Memory B cell (primary cell): ENCODE measurements around the gene ANKH.

Experiments used
- ATAC-seq: fragments of 150-1000 bp; cut with Tn5 transposase; 2 replicates; pipeline ENCODE4 v1.10.0; 2021; ENCODE audit warnings: low read depth, mild to moderate bottlenecking, moderate library complexity
- DNase-seq, 2 donors: peaks; one replicate each; pipeline ENCODE4 v3.0.0; 2022; ENCODE audit warnings: low spot score in 2 of 2
- H3K27ac Mint-ChIP-seq: one replicate; pipeline ENCODE4 v1.8.0; 2022; ENCODE audit warnings: mild to moderate bottlenecking, moderate library complexity, mixed read lengths
- H3K27me3 Mint-ChIP-seq: one replicate; pipeline ENCODE4 v1.8.0; 2022; ENCODE audit warnings: mixed read lengths
- H3K36me3 Mint-ChIP-seq: one replicate; pipeline ENCODE4 v1.8.0; 2022; ENCODE audit warnings: mild to moderate bottlenecking, mixed read lengths
- H3K4me1 Mint-ChIP-seq: one replicate; pipeline ENCODE4 v1.8.0; 2022; ENCODE audit warnings: mixed read lengths
- H3K4me3 Mint-ChIP-seq: one replicate; pipeline ENCODE4 v1.8.0; 2022; ENCODE audit warnings: mild to moderate bottlenecking, moderate library complexity, mixed read lengths
- H3K9me3 Mint-ChIP-seq: one replicate; pipeline ENCODE4 v1.8.0; 2022; ENCODE audit warnings: mixed read lengths

The ANKH gene

GRCh38 chr5:14773588-14773987 lies 98.0 kb downstream of the ANKH start:
- Mint-ChIP-seq H3K27ac (no peak overlapping the region), H3K9me3 (no peaks in the 10 kb centered on the region), H3K36me3 (peaks cover 10% of the 10 kb centered on the region), H3K27me3 (no peaks in the 10 kb centered on the region), H3K4me3 (no peak overlapping the region), H3K4me1 (peaks cover 12% of the 10 kb centered on the region)
- no peak for DNase-seq
- no peak for ATAC-seq

- Mint-ChIP-seq H3K27ac (no peak overlapping the region), H3K9me3 (no peaks in the 10 kb centered on the region), H3K4me1 (peaks cover 14% of the 10 kb centered on the region), H3K27me3 (no peaks in the 10 kb centered on the region), H3K4me3 (no peak overlapping the region), H3K36me3 (peaks cover 8% of the 10 kb centered on the region)
- no peak for DNase-seq
- ATAC-seq, result no peak
Observed at GRCh38 chr5:14771972-14772371, 99.6 kb downstream of the ANKH start.

DNA sequence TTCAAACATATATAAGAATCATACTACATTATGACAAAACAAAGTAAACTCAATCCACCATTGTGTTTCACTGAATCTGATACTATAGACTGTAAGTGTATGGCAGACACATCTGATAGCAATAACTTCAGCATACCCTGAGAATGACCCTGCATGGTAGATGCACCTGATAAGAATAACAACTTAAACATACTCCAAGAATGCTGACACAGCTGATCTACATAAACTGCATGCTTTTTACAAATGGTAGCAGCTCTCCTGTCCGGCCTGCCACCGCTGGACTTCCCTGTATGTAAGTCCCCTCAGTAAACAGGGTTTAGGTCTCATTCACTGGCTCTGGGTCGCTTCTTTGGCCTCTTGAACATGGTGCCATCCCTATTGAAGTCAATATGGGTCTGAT lies 100.4 kb downstream of the ANKH start:
- peaks cover 11% of the 10 kb centered on the region for H3K36me3 Mint-ChIP-seq
- H3K27ac Mint-ChIP-seq, result no peak overlapping the region
- H3K4me3 Mint-ChIP-seq, result no peak overlapping the region
- no peaks in the 10 kb centered on the region for H3K9me3 Mint-ChIP-seq
- H3K27me3 Mint-ChIP-seq, result no peaks in the 10 kb centered on the region
- DNase-seq, result no peak
- H3K4me1 Mint-ChIP-seq, result peaks cover 17% of the 10 kb centered on the region
- no peak for ATAC-seq

- no peak for ATAC-seq
- peaks cover 17% of the 10 kb centered on the region for H3K4me1 Mint-ChIP-seq
- DNase-seq, result no peak
- H3K27me3 Mint-ChIP-seq, result no peaks in the 10 kb centered on the region
- H3K4me3 Mint-ChIP-seq, result no peak overlapping the region
- H3K9me3 Mint-ChIP-seq, result no peaks in the 10 kb centered on the region
- H3K36me3 Mint-ChIP-seq, result peaks cover 13% of the 10 kb centered on the region
- H3K27ac Mint-ChIP-seq, result peak overlapping the region; percentile 69
Observed at GRCh38 chr5:14768508-14769365, 102.8 kb downstream of the ANKH start.

GRCh38 chr5:14767735-14768507 lies 103.7 kb downstream of the ANKH start:
- Mint-ChIP-seq H3K27ac (peak overlapping the region; percentile 69), H3K36me3 (peaks cover 13% of the 10 kb centered on the region), H3K27me3 (no peaks in the 10 kb centered on the region), H3K4me3 (no peak overlapping the region), H3K4me1 (peaks cover 23% of the 10 kb centered on the region), H3K9me3 (no peaks in the 10 kb centered on the region)
- ATAC-seq (peak; percentile 58), DNase-seq (no peak)

DNA sequence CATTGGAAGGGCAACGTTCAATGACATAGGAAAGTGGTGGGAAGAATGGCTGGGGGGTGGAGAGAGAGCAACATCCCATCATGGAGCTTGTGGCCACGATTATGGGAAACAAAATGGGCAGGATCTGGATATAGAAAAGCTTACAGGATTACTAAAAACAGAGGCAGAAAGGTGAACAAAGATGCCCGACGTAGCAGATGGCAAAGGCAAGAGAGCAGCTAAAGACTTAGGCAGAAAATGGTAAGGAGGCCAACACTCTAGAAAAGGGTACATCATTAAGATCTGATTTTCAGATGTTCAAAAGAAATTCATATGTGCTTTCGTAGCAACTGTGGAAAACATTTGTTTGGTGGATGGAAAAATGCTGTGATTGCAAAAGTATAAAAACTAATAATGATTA lies 104.5 kb downstream of the ANKH start:
- peaks cover 30% of the 10 kb centered on the region for H3K4me1 Mint-ChIP-seq
- no peaks in the 10 kb centered on the region for H3K9me3 Mint-ChIP-seq
- ATAC-seq, result no peak
- DNase-seq, result no peak
- peak overlapping the region; percentile 29 for H3K27ac Mint-ChIP-seq
- no peak overlapping the region for H3K4me3 Mint-ChIP-seq
- peaks cover 13% of the 10 kb centered on the region for H3K36me3 Mint-ChIP-seq
- H3K27me3 Mint-ChIP-seq, result no peaks in the 10 kb centered on the region

GRCh38 chr5:14766584-14766983 lies 105.0 kb downstream of the ANKH start:
- Mint-ChIP-seq H3K4me3 (no peak overlapping the region), H3K9me3 (no peaks in the 10 kb centered on the region), H3K27ac (peak overlapping the region; percentile 29), H3K36me3 (peaks cover 13% of the 10 kb centered on the region), H3K27me3 (no peaks in the 10 kb centered on the region), H3K4me1 (peaks cover 32% of the 10 kb centered on the region)
- ATAC-seq, result no peak
- no peak for DNase-seq

GRCh38 chr5:14765587-14765986 lies 106.0 kb downstream of the ANKH start:
- DNase-seq (no peak), ATAC-seq (no peak)
- Mint-ChIP-seq H3K9me3 (no peaks in the 10 kb centered on the region), H3K36me3 (peaks cover 13% of the 10 kb centered on the region), H3K4me3 (no peak overlapping the region), H3K4me1 (peaks cover 33% of the 10 kb centered on the region), H3K27me3 (no peaks in the 10 kb centered on the region), H3K27ac (no peak overlapping the region)

GRCh38 chr5:14762549-14763216 lies 108.9 kb downstream of the ANKH start:
- no peaks in the 10 kb centered on the region for H3K27me3 Mint-ChIP-seq
- ATAC-seq, result peak; percentile 66
- H3K27ac Mint-ChIP-seq, result peak overlapping the region; percentile 68
- H3K4me3 Mint-ChIP-seq, result peak overlapping the region; percentile 51
- H3K36me3 Mint-ChIP-seq, result peaks cover 16% of the 10 kb centered on the region
- no peaks in the 10 kb centered on the region for H3K9me3 Mint-ChIP-seq
- DNase-seq, result no peak
- peaks cover 30% of the 10 kb centered on the region for H3K4me1 Mint-ChIP-seq

GRCh38 chr5:14760548-14761002 lies 111.0 kb downstream of the ANKH start:
- Mint-ChIP-seq H3K4me1 (peaks cover 26% of the 10 kb centered on the region), H3K9me3 (no peaks in the 10 kb centered on the region), H3K27ac (no peak overlapping the region), H3K4me3 (no peak overlapping the region), H3K27me3 (no peaks in the 10 kb centered on the region), H3K36me3 (peaks cover 12% of the 10 kb centered on the region)
- DNase-seq (no peak), ATAC-seq (no peak)

GRCh38 chr5:14759744-14760547 lies 111.6 kb downstream of the ANKH start:
- Mint-ChIP-seq H3K9me3 (no peaks in the 10 kb centered on the region), H3K36me3 (peaks cover 9% of the 10 kb centered on the region), H3K4me3 (no peak overlapping the region), H3K27me3 (no peaks in the 10 kb centered on the region), H3K4me1 (peaks cover 26% of the 10 kb centered on the region), H3K27ac (no peak overlapping the region)
- DNase-seq (no peak), ATAC-seq (no peak)

- Mint-ChIP-seq H3K4me3 (no peak overlapping the region), H3K27ac (no peak overlapping the region), H3K9me3 (no peaks in the 10 kb centered on the region), H3K27me3 (no peaks in the 10 kb centered on the region), H3K36me3 (peaks cover 20% of the 10 kb centered on the region), H3K4me1 (peaks cover 24% of the 10 kb centered on the region)
- ATAC-seq (no peak), DNase-seq (no peak)
Observed at GRCh38 chr5:14757850-14758249, 113.7 kb downstream of the ANKH start.

DNA sequence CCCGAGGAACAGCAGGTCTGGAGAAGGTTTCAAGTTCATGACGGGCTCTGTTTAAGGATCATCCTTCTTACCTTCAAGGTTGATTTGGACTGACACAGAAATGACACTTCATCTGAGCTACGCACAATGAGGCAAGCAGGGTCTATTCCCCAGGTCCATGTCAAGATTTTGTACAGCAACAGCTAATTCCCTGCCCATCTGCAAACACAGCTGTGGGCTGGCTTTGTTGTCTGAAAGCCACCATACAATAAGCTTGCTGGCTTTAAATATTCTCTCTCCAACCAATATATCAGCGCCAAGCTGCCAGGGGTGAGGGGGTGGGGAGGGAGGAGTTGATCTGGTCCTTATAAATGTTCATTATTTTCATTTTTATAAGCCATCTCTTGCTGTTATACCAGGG lies 115.1 kb downstream of the ANKH start:
- Mint-ChIP-seq H3K9me3 (no peaks in the 10 kb centered on the region), H3K4me3 (no peak overlapping the region), H3K27ac (no peak overlapping the region), H3K4me1 (peaks cover 20% of the 10 kb centered on the region), H3K27me3 (no peaks in the 10 kb centered on the region), H3K36me3 (peaks cover 25% of the 10 kb centered on the region)
- ATAC-seq (no peak), DNase-seq (no peak)
